ENCODE data around the gene KLHL29. TPM values are rescaled to one million over a fixed set of nuclear protein-coding genes. Genes with fewer than 3 reads are reported as not detected.

The KLHL29 gene
- total and polyA plus RNA-seq, 2 donors (not counting 1 experiment from before 2014, with no cell fraction given): 1.3 to 3.4 TPM

- H3K4me3 ChIP-seq (ENCODE audit: control extremely low read depth in 1 of 5, extremely low read depth in 1 of 5, insufficient read depth in 1 of 5, low read depth in 2 of 5, low read length in 4 of 5): no peak overlapping the region
- intact Hi-C loops (cut with micrococcal nuclease): no loop called here
- TF ChIP-seq, protein P1, sequence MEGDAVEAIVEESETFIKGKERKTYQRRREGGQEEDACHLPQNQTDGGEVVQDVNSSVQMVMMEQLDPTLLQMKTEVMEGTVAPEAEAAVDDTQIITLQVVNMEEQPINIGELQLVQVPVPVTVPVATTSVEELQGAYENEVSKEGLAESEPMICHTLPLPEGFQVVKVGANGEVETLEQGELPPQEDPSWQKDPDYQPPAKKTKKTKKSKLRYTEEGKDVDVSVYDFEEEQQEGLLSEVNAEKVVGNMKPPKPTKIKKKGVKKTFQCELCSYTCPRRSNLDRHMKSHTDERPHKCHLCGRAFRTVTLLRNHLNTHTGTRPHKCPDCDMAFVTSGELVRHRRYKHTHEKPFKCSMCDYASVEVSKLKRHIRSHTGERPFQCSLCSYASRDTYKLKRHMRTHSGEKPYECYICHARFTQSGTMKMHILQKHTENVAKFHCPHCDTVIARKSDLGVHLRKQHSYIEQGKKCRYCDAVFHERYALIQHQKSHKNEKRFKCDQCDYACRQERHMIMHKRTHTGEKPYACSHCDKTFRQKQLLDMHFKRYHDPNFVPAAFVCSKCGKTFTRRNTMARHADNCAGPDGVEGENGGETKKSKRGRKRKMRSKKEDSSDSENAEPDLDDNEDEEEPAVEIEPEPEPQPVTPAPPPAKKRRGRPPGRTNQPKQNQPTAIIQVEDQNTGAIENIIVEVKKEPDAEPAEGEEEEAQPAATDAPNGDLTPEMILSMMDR (IDR thresholded peaks at IDR 0.05): no peak
- TF ChIP-seq EZH2 (IDR thresholded peaks at IDR 0.05; ENCODE audit: borderline replicate concordance, insufficient read depth, low read depth, low read length, poor library complexity, severe bottlenecking): no peak
- CTCF ChIA-PET: no interaction called here
- peaks cover 0 to 2% (median 0%) of the 10 kb centered on the region in 4 experiments for H3K27me3 ChIP-seq (replicated peaks in 1 of 4; ENCODE audit: control extremely low read depth in 1 of 4, control insufficient read depth in 3 of 4, insufficient read depth in 4 of 4, low read length in 3 of 4)
- Mint-ChIP-seq H3K4me3 (no peak overlapping the region), H3K27ac (no peak overlapping the region), H3K27me3 (peaks cover 5% of the 10 kb centered on the region), H3K4me1 (no peaks in the 10 kb centered on the region), H3K9me3 (ENCODE audit: insufficient read depth) (no peaks in the 10 kb centered on the region)
- DNase-seq (no peak), ATAC-seq (ENCODE audit: low read depth) (no peak)
- H3K9ac ChIP-seq (ENCODE audit: low read length): no peak overlapping the region
- no peaks in the 10 kb centered on the region for H3K9me3 ChIP-seq (ENCODE audit: control extremely low read depth in 1 of 3, control insufficient read depth in 2 of 3, insufficient read depth in 1 of 3, low read length in 2 of 3)
- WGBS (ENCODE audit: insufficient coverage): 71% methylated on average over 3 of the region's 10 CpGs
- no peaks in the 10 kb centered on the region for H3K4me1 ChIP-seq (ENCODE audit: control insufficient read depth in 2 of 2, insufficient read depth in 2 of 2, low read length in 2 of 2)
- H3K27ac ChIP-seq (ENCODE audit: low read length in 2 of 2): no peak overlapping the region
- no peaks in the 10 kb centered on the region for H4K20me1 ChIP-seq (ENCODE audit: control insufficient read depth, insufficient read depth, low read length, poor library complexity, severe bottlenecking)
- POLR2A ChIA-PET: no interaction called here
- H3K79me2 ChIP-seq (ENCODE audit: control insufficient read depth, insufficient read depth, low read length): no peaks in the 10 kb centered on the region
- no peak overlapping the region for H2AFZ ChIP-seq (ENCODE audit: insufficient read depth, low read depth, low read length, poor library complexity, severe bottlenecking)
- H3K4me2 ChIP-seq (replicated peaks; ENCODE audit: low read depth, low read length, poor library complexity, severe bottlenecking): no peak overlapping the region
- H3K36me3 ChIP-seq (replicated peaks in 1 of 2; ENCODE audit: control extremely low read depth in 1 of 2, control insufficient read depth in 1 of 2, extremely low read depth in 1 of 2, insufficient read depth in 2 of 2, low read length in 1 of 2): no peaks in the 10 kb centered on the region
These were observed 129.2 kb downstream of the KLHL29 start for GRCh38 chr2:23513872-23514793.

Data from B cell (primary cell).